Liver (tissue), 3 donors: Measurements from ENCODE around the gene RGR.

Source experiments
- ATF3 ChIP-seq: IDR thresholded peaks from 2 replicates; pipeline ENCODE4 v1.6.1; 2016; ENCODE audit warnings: antibody characterized with exemption
- CTCF ChIP-seq: fragments of 150-350 bp; IDR thresholded peaks from 2 replicates; pipeline ENCODE4 v1.5.1; 2017; ENCODE audit warnings: improper control_type of control experiment, low read depth, low read length; ENCODE audit not compliant: missing input control
- EGR1 ChIP-seq, 2 donors: IDR thresholded peaks; 2 replicates each; pipeline ENCODE4 v1.6.1; 2016 to 2018; ENCODE audit warnings: antibody characterized with exemption in 2 of 2, low read depth in 2 of 2
- GABPA ChIP-seq, 2 donors: IDR thresholded peaks in 1 of 2; conservative IDR thresholded peaks in 1 of 2; 2 replicates each; pipeline ENCODE4 v1.6.1; 2016; ENCODE audit warnings: antibody characterized with exemption in 2 of 2, mild to moderate bottlenecking in 1 of 2, moderate library complexity in 1 of 2
- MAX ChIP-seq: IDR thresholded peaks from 2 replicates; pipeline ENCODE4 v1.6.1; 2016; ENCODE audit warnings: antibody characterized with exemption
- RAD21 ChIP-seq, 2 donors: IDR thresholded peaks; 2 replicates each; pipeline ENCODE4 v1.6.1; 2016; ENCODE audit warnings: antibody characterized with exemption in 2 of 2, mild to moderate bottlenecking in 2 of 2
- REST ChIP-seq: IDR thresholded peaks from 2 replicates; pipeline ENCODE4 v1.6.1; 2016; ENCODE audit warnings: antibody characterized with exemption, mild to moderate bottlenecking
- SP1 ChIP-seq: IDR thresholded peaks from 2 replicates; pipeline ENCODE4 v1.6.1; 2018; ENCODE audit warnings: antibody characterized with exemption, mild to moderate bottlenecking
- TAF1 ChIP-seq: conservative IDR thresholded peaks from 2 replicates; pipeline ENCODE4 v1.6.1; 2016; ENCODE audit warnings: antibody characterized with exemption, mild to moderate bottlenecking
- YY1 ChIP-seq: IDR thresholded peaks from 2 replicates; pipeline ENCODE4 v1.6.1; 2016; ENCODE audit warnings: antibody characterized with exemption, mild to moderate bottlenecking
- ZBTB33 ChIP-seq: IDR thresholded peaks from 2 replicates; pipeline ENCODE4 v1.6.1; 2016; ENCODE audit warnings: antibody characterized with exemption
- donor health status: healthy.
- donor health status: healthy.

- TF ChIP-seq MAX: no peak
- no peak for TF ChIP-seq CTCF
- no peak for TF ChIP-seq ATF3
- TF ChIP-seq YY1: no peak
- no peak for TF ChIP-seq EGR1 (IDR thresholded peaks at IDR 0.05; ENCODE audit: low read depth in 2 of 2)
- no peak for TF ChIP-seq ZBTB33
- TF ChIP-seq TAF1: no peak
- no peak for TF ChIP-seq GABPA (IDR thresholded peaks at IDR 0.05 in 1 of 2, conservative IDR thresholded peaks at IDR 0.05 in 1 of 2)
- no peak for TF ChIP-seq RAD21 (IDR thresholded peaks at IDR 0.05)
- no peak for TF ChIP-seq REST
- TF ChIP-seq SP1: no peak
These were observed 16.5 kb downstream of the RGR start for GRCh38 chr10:84261236-84261915.
